ENCODE data around the gene TMEM117.

GRCh38 chr12:44118946-44119345 is 283.1 kb downstream of the TMEM117 start:
- TF ChIP-seq POLR2A (IDR thresholded peaks at IDR 0.05) (no peak), CTCF (IDR thresholded peaks at IDR 0.05) (no peak)

Data from esophagus squamous epithelium (tissue), 4 donors.